HUES48 (cell line): Measurements from ENCODE around the gene FCMR.

Source experiments
- H3K27ac ChIP-seq: one replicate; pipeline ENCODE4 v1.7.0; 2013; ENCODE audit warnings: low read depth, low read length, inconsistent platforms
- H3K27me3 ChIP-seq: 2 replicates; pipeline ENCODE4 v1.6.1; 2013; ENCODE audit warnings: mild to moderate bottlenecking, low read length; ENCODE audit not compliant: control insufficient read depth, insufficient read depth
- H3K36me3 ChIP-seq: 2 replicates; pipeline ENCODE4 v1.6.1; 2013; ENCODE audit warnings: low read length; ENCODE audit not compliant: control insufficient read depth, insufficient read depth
- H3K4me1 ChIP-seq: 2 replicates; pipeline ENCODE4 v1.6.1; 2013; ENCODE audit warnings: mild to moderate bottlenecking, low read length; ENCODE audit not compliant: control insufficient read depth, insufficient read depth
- H3K4me3 ChIP-seq: 2 replicates; pipeline ENCODE4 v1.5.1; 2013; ENCODE audit warnings: mild to moderate bottlenecking, low read depth, low read length
- H3K9ac ChIP-seq: 2 replicates; pipeline ENCODE4 v1.6.1; 2013; ENCODE audit warnings: mild to moderate bottlenecking, low read depth, low read length, moderate library complexity
- H3K9me3 ChIP-seq: 2 replicates; pipeline ENCODE4 v1.6.1; 2013; ENCODE audit warnings: low read length; ENCODE audit not compliant: control insufficient read depth, insufficient read depth

FCMR gene

GRCh38 chr1:206885341-206886060 lies 36.2 kb downstream of the FCMR start:
- H3K4me1 ChIP-seq, result peaks cover 6% of the 10 kb centered on the region
- no peaks in the 10 kb centered on the region for H3K9me3 ChIP-seq
- no peak overlapping the region for H3K27ac ChIP-seq
- no peaks in the 10 kb centered on the region for H3K36me3 ChIP-seq
- no peak overlapping the region for H3K4me3 ChIP-seq
- H3K9ac ChIP-seq, result no peak overlapping the region
- H3K27me3 ChIP-seq, result no peaks in the 10 kb centered on the region

GRCh38 chr1:206883876-206884275 lies 37.9 kb downstream of the FCMR start:
- Histone ChIP-seq H3K4me1 (no peaks in the 10 kb centered on the region), H3K9me3 (no peaks in the 10 kb centered on the region), H3K9ac (no peak overlapping the region), H3K4me3 (no peak overlapping the region), H3K36me3 (no peaks in the 10 kb centered on the region), H3K27ac (no peak overlapping the region), H3K27me3 (no peaks in the 10 kb centered on the region)

- no peaks in the 10 kb centered on the region for H3K4me1 ChIP-seq
- 0 out of 2 replicates have a peak, but pooled peaks cover 5% of the 10 kb centered on the region for H3K9me3 ChIP-seq
- H3K27ac ChIP-seq, result no peak overlapping the region
- no peaks in the 10 kb centered on the region for H3K27me3 ChIP-seq
- H3K36me3 ChIP-seq, result no peaks in the 10 kb centered on the region
- H3K9ac ChIP-seq, result no peak overlapping the region
- no peak overlapping the region for H3K4me3 ChIP-seq
These were observed 38.6 kb downstream of the FCMR start for GRCh38 chr1:206883160-206883559.

- H3K36me3 ChIP-seq, result no peaks in the 10 kb centered on the region
- H3K9me3 ChIP-seq, result peaks cover 10% of the 10 kb centered on the region; the same call in 1 of the 2 replicates
- no peak overlapping the region for H3K27ac ChIP-seq
- H3K27me3 ChIP-seq, result no peaks in the 10 kb centered on the region
- no peaks in the 10 kb centered on the region for H3K4me1 ChIP-seq
- no peak overlapping the region for H3K4me3 ChIP-seq
- no peak overlapping the region for H3K9ac ChIP-seq
These were observed 39.2 kb downstream of the FCMR start for GRCh38 chr1:206882555-206882954.

GRCh38 chr1:206880314-206880713 lies 41.4 kb downstream of the FCMR start:
- Histone ChIP-seq H3K27ac (no peak overlapping the region), H3K36me3 (no peaks in the 10 kb centered on the region), H3K9ac (no peak overlapping the region), H3K4me1 (no peaks in the 10 kb centered on the region), H3K9me3 (peaks cover 13% of the 10 kb centered on the region; the same call in 1 of the 2 replicates), H3K4me3 (no peak overlapping the region), H3K27me3 (no peaks in the 10 kb centered on the region)

GRCh38 chr1:206878456-206878855 lies 43.3 kb downstream of the FCMR start:
- Histone ChIP-seq H3K36me3 (no peaks in the 10 kb centered on the region), H3K27me3 (no peaks in the 10 kb centered on the region), H3K4me1 (no peaks in the 10 kb centered on the region), H3K4me3 (no peak overlapping the region), H3K9me3 (peaks cover 13% of the 10 kb centered on the region; the same call in 1 of the 2 replicates), H3K27ac (no peak overlapping the region), H3K9ac (no peak overlapping the region)

GRCh38 chr1:206875752-206876377 lies 45.9 kb downstream of the FCMR start:
- H3K4me3 ChIP-seq, result no peak overlapping the region
- no peak overlapping the region for H3K9ac ChIP-seq
- H3K36me3 ChIP-seq, result no peaks in the 10 kb centered on the region
- H3K9me3 ChIP-seq, result peaks cover 13% of the 10 kb centered on the region; the same call in 1 of the 2 replicates
- no peaks in the 10 kb centered on the region for H3K4me1 ChIP-seq
- no peaks in the 10 kb centered on the region for H3K27me3 ChIP-seq
- no peak overlapping the region for H3K27ac ChIP-seq

GRCh38 chr1:206873603-206874188 lies 48.0 kb downstream of the FCMR start:
- Histone ChIP-seq H3K27me3 (no peaks in the 10 kb centered on the region), H3K36me3 (no peaks in the 10 kb centered on the region), H3K9ac (no peak overlapping the region), H3K9me3 (peaks cover 13% of the 10 kb centered on the region; the same call in 1 of the 2 replicates), H3K27ac (no peak overlapping the region), H3K4me3 (no peak overlapping the region), H3K4me1 (no peaks in the 10 kb centered on the region)

GRCh38 chr1:206872139-206872538 lies 49.6 kb downstream of the FCMR start:
- H3K27me3 ChIP-seq, result no peaks in the 10 kb centered on the region
- H3K27ac ChIP-seq, result no peak overlapping the region
- no peak overlapping the region for H3K4me3 ChIP-seq
- no peaks in the 10 kb centered on the region for H3K4me1 ChIP-seq
- H3K36me3 ChIP-seq, result no peaks in the 10 kb centered on the region
- H3K9ac ChIP-seq, result no peak overlapping the region
- no peaks in the 10 kb centered on the region for H3K9me3 ChIP-seq

GRCh38 chr1:206868264-206868663 lies 53.5 kb downstream of the FCMR start:
- Histone ChIP-seq H3K27me3 (no peaks in the 10 kb centered on the region), H3K27ac (no peak overlapping the region), H3K9ac (no peak overlapping the region), H3K36me3 (no peaks in the 10 kb centered on the region), H3K4me1 (no peaks in the 10 kb centered on the region), H3K9me3 (no peaks in the 10 kb centered on the region), H3K4me3 (no peak overlapping the region)

- Histone ChIP-seq H3K36me3 (no peaks in the 10 kb centered on the region), H3K9ac (no peak overlapping the region), H3K4me1 (no peaks in the 10 kb centered on the region), H3K4me3 (no peak overlapping the region), H3K27me3 (no peaks in the 10 kb centered on the region), H3K9me3 (no peaks in the 10 kb centered on the region), H3K27ac (no peak overlapping the region)
These were observed 54.0 kb downstream of the FCMR start for GRCh38 chr1:206867716-206868115.
